Activated CD8-positive, alpha-beta memory T cell treated with anti-CD3 and anti-CD28 coated beads, Interleukin-2, amount 50 U/mL, for 24 hours (primary cell): ENCODE data around the gene TDRD12.

Experiments used
- DNase-seq: peaks from one replicate; pipeline ENCODE4 v3.0.0-alpha.2; 2020; ENCODE audit errors: extremely low read depth

Gene TDRD12

GRCh38 chr19:32719611-32720059, at the start of gene TDRD12:
TSS of gene TDRD12 (plus strand) at chr19:32719767. CDS start at chr19:32720073, 306 bp downstream.
- DNase-seq, result no peak

- DNase-seq, result no peak
Observed at GRCh38 chr19:32671883-32672593, 47.5 kb upstream of the TDRD12 start.

- no peak for DNase-seq
Observed at GRCh38 chr19:32672841-32673240, 46.7 kb upstream of the TDRD12 start.

- DNase-seq, result no peak
Observed at GRCh38 chr19:32673573-32673972, 46.0 kb upstream of the TDRD12 start.

GRCh38 chr19:32674153-32674930, 45.2 kb upstream of the TDRD12 start:
- DNase-seq, result no peak

- DNase-seq, result peak; percentile 89
Observed at GRCh38 chr19:32674931-32675719, 44.4 kb upstream of the TDRD12 start, which contains the start of gene ANKRD27. TSS of gene ANKRD27 (minus strand) at chr19:32675180. CDS start at chr19:32659015, 16,165 bp downstream.

- DNase-seq, result no peak
Observed at GRCh38 chr19:32675720-32676185, 43.8 kb upstream of the TDRD12 start, which contains the start of gene RGS9BP. TSS of gene RGS9BP (plus strand) at chr19:32675848. CDS start at chr19:32676264, 416 bp downstream.

- DNase-seq, result no peak
Observed at GRCh38 chr19:32676186-32676894, 43.2 kb upstream of the TDRD12 start.

GRCh38 chr19:32676895-32677359, 42.6 kb upstream of the TDRD12 start:
- DNase-seq, result no peak

- no peak for DNase-seq
Observed at GRCh38 chr19:32677657-32678056, 41.9 kb upstream of the TDRD12 start.

- DNase-seq, result no peak
Observed at GRCh38 chr19:32680986-32681385, 38.6 kb upstream of the TDRD12 start.

- DNase-seq, result no peak
Observed at GRCh38 chr19:32682317-32682716, 37.2 kb upstream of the TDRD12 start.

- no peak for DNase-seq
Observed at GRCh38 chr19:32686847-32687475, 32.6 kb upstream of the TDRD12 start.

GRCh38 chr19:32687681-32688080, 31.9 kb upstream of the TDRD12 start:
- no peak for DNase-seq

GRCh38 chr19:32688311-32688710, 31.3 kb upstream of the TDRD12 start:
- no peak for DNase-seq

GRCh38 chr19:32691291-32691951, 28.1 kb upstream of the TDRD12 start, which contains the start of gene NUDT19:
TSS of gene NUDT19 (plus strand) at chr19:32691821. CDS start at chr19:32691961, 140 bp downstream.
- no peak for DNase-seq

- no peak for DNase-seq
Observed at GRCh38 chr19:32691952-32692726, 27.4 kb upstream of the TDRD12 start.

GRCh38 chr19:32692727-32693061, 26.9 kb upstream of the TDRD12 start:
- DNase-seq, result no peak
